HepG2 (cell line): Measurements from ENCODE around the gene KHK. TPM values are rescaled to one million over a fixed set of nuclear protein-coding genes. Genes with fewer than 3 reads are reported as not detected.

Experiments used
- ARID5B ChIP-seq: IDR thresholded peaks from 2 replicates; pipeline ENCODE4 v1.4.0; 2020; ENCODE audit warnings: mild to moderate bottlenecking, missing genetic modification reagents
- FOXM1 ChIP-seq: sonication (generic); formaldehyde crosslinking; IDR thresholded peaks from 2 replicates; pipeline ENCODE4 v1.5.0; 2020; ENCODE audit warnings: missing genetic modification reagents
- HMG20B ChIP-seq: conservative IDR thresholded peaks from 2 replicates; pipeline ENCODE4 v1.6.1; 2016; ENCODE audit warnings: missing genetic modification reagents, missing compliant biosample characterization
- MBD4 ChIP-seq: IDR thresholded peaks from 2 replicates; pipeline ENCODE4 v1.6.1; 2012; ENCODE audit warnings: low read length, inconsistent platforms, borderline replicate concordance
- NFAT5 ChIP-seq: sonication (generic); formaldehyde crosslinking; IDR thresholded peaks from 2 replicates; pipeline ENCODE4 v1.4.0; 2020; ENCODE audit warnings: missing genetic modification reagents
- PREB ChIP-seq: sonication (generic); formaldehyde crosslinking; IDR thresholded peaks from 2 replicates; pipeline ENCODE4 v1.4.0; 2020; ENCODE audit warnings: missing genetic modification reagents
- RAD21 ChIP-seq: fragments of 450-650 bp; formaldehyde crosslinking; IDR thresholded peaks from 2 replicates; pipeline ENCODE4 v1.5.0; 2020; ENCODE audit warnings: mild to moderate bottlenecking
- SKI ChIP-seq: fragments of 450-650 bp; IDR thresholded peaks from one replicate; pipeline ENCODE4 v1.6.1; 2018; ENCODE audit warnings: mild to moderate bottlenecking; ENCODE audit not compliant: partially characterized antibody
- SP2 ChIP-seq: sonication (generic); formaldehyde crosslinking; IDR thresholded peaks from 2 replicates; pipeline ENCODE4 v1.5.1; 2020; ENCODE audit warnings: mild to moderate bottlenecking, missing genetic modification reagents
- U2AF2 ChIP-seq: fragments of 200-400 bp; formaldehyde crosslinking; IDR thresholded peaks from 2 replicates; pipeline ENCODE4 v1.6.1; 2017; ENCODE audit warnings: low read depth, mild to moderate bottlenecking, low read length
- ZFP36 ChIP-seq: fragments of 150-350 bp; IDR thresholded peaks from 2 replicates; pipeline ENCODE4 v1.6.1; 2018; ENCODE audit warnings: borderline replicate concordance, low read length, low read depth; ENCODE audit not compliant: partially characterized antibody
- ZFP41 ChIP-seq: sonication (generic); formaldehyde crosslinking; IDR thresholded peaks from 2 replicates; pipeline ENCODE4 v1.4.0; 2020; ENCODE audit warnings: mild to moderate bottlenecking, missing genetic modification reagents, borderline replicate concordance
- ZNF20 ChIP-seq: sonication (generic); formaldehyde crosslinking; IDR thresholded peaks from 2 replicates; pipeline ENCODE4 v1.4.0; 2020; ENCODE audit warnings: mild to moderate bottlenecking, moderate library complexity, missing genetic modification reagents
- ZNF24 ChIP-seq: fragments of 450-650 bp; IDR thresholded peaks from 2 replicates; pipeline ENCODE4 v1.6.1; 2017; ENCODE audit warnings: antibody characterized with exemption, mild to moderate bottlenecking
- ZNF441 ChIP-seq: sonication (generic); formaldehyde crosslinking; IDR thresholded peaks from 2 replicates; pipeline ENCODE4 v1.7.0; 2021; ENCODE audit warnings: missing genetic modification reagents, borderline replicate concordance
- ZNF597 ChIP-seq: sonication (generic); formaldehyde crosslinking; IDR thresholded peaks from 2 replicates; pipeline ENCODE4 v1.5.0; 2020; ENCODE audit warnings: missing genetic modification reagents
- ZNF614 ChIP-seq: IDR thresholded peaks from 2 replicates; pipeline ENCODE4 v1.6.1; 2018; ENCODE audit warnings: missing biosample characterization, missing genetic modification reagents, inconsistent platforms, borderline replicate concordance
- ZNF775 ChIP-seq: sonication (generic); formaldehyde crosslinking; IDR thresholded peaks from 2 replicates; pipeline ENCODE4 v1.4.0; 2020; ENCODE audit warnings: missing genetic modification reagents, mild to moderate bottlenecking, moderate library complexity, borderline replicate concordance
- polyA plus RNA-seq, 8 experiments: library from polyadenylated mRNA; depleted of rRNA in 3 of 8; stranded (reverse) in 7 of 8; unstranded in 1 of 8; fragments of >200 nt; fragmentation: Illumina TruSeq in 4 of 8; extraction: Trizol in 4 of 8; gene quantifications; 2 replicates each; pipeline versions ENCODE4 v1.2.1 to v1.2.3, GENCODE V29; 2011 to 2016; ENCODE audit warnings: low read depth in 4 of 8, missing spikeins in 1 of 8, mixed read lengths in 1 of 8; ENCODE audit not compliant: insufficient read depth in 1 of 8
- total RNA-seq, 5 experiments: library from RNA; depleted of rRNA; stranded (reverse); fragments of >200 nt; fragmentation: Illumina TruSeq; extraction: Trizol; gene quantifications; 2 replicates each; pipeline ENCODE4 v1.2.3, GENCODE V29; 2016; ENCODE audit warnings: low read depth in 1 of 5

Gene KHK
- total and polyA plus RNA-seq, 2 of the 13 experiments (the other 11 are each of a cell fraction or from before 2014, with no cell fraction given) = 40.9 to 99.2 TPM

- TF ChIP-seq SKI (no peak), FOXM1 (CRISPR knock-in tag) (no peak; the same call in 1 of the 2 replicates), ZNF24 (no peak), ZNF20 (CRISPR knock-in tag) (0 out of 2 replicates have a peak, but pooled peaks have one; percentile 28), U2AF2 (no peak), HMG20B (no peak), ZNF441 (CRISPR knock-in tag) (no peak), RAD21 (no peak), ZNF614 (CRISPR knock-in tag) (no peak; the same call in 1 of the 2 replicates), NFAT5 (CRISPR knock-in tag) (no peak), ARID5B (CRISPR knock-in tag) (no peak), ZNF775 (no peak), ZFP41 (CRISPR knock-in tag) (no peak), ZNF597 (no peak), SP2 (CRISPR knock-in tag) (peak; percentile 3; the same call in 1 of the 2 replicates), PREB (no peak), ZFP36 (no peak), MBD4 (no peak)
Observed at GRCh38 chr2:27086724-27087593, at the start of gene KHK (continued).
